ENCODE data around the gene SOD2.
"Not testable (repeated sequence)": the region's sequence is repeated elsewhere in the genome, so short reads cannot be mapped to it uniquely, and the experiment has no call there.

SOD2 gene

DNA sequence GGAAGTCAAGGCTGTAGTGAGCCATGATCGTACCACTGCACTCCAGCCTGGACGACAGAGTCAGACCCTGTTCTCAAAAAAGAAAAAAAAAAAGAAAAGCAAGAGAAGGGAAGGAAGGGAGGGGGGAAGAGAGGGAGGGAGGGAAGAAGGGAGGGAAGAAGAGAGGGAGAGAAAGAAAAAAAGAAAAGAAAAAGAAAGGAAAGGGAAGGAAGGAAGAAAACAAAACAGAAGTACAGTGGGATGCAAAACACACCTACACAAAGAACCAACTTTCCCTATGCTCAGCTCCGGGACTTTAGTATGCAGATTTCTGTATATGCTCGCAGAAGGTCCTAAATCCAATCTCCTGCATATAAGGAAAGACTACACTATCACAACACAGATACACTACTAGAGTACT lies 31.7 kb upstream of the SOD2 start:
- DNase-seq (ENCODE audit: low read depth): no peak
- TF ChIP-seq, protein P1, sequence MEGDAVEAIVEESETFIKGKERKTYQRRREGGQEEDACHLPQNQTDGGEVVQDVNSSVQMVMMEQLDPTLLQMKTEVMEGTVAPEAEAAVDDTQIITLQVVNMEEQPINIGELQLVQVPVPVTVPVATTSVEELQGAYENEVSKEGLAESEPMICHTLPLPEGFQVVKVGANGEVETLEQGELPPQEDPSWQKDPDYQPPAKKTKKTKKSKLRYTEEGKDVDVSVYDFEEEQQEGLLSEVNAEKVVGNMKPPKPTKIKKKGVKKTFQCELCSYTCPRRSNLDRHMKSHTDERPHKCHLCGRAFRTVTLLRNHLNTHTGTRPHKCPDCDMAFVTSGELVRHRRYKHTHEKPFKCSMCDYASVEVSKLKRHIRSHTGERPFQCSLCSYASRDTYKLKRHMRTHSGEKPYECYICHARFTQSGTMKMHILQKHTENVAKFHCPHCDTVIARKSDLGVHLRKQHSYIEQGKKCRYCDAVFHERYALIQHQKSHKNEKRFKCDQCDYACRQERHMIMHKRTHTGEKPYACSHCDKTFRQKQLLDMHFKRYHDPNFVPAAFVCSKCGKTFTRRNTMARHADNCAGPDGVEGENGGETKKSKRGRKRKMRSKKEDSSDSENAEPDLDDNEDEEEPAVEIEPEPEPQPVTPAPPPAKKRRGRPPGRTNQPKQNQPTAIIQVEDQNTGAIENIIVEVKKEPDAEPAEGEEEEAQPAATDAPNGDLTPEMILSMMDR (IDR thresholded peaks at IDR 0.05; ENCODE audit: low read depth, low read length, missing control alignments): no peak
- in situ Hi-C loops (cut with HindIII; ENCODE audit: low sequenced_read_pairs): no loop called here

DNA sequence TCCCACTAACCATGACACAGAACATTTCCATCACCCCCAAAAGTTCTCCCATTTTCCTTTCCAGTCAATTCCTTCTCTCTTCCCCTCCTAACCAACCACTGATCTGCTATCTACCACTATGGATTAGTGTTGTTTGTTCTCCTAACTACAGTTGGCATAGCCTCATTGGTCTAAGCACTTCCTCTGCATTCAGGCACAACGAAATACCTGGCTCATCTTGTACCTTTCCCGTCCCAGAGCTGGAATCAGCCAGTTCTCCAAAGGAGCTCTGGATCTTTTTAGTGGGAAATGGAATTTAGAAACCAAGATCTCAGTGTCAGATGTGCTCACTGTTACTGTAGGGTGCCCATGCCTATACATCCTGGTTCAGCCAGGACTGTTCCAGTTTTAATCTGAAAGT lies 30.2 kb upstream of the SOD2 start:
- TF ChIP-seq, protein P1 (IDR thresholded peaks at IDR 0.05; ENCODE audit: low read depth, low read length, missing control alignments): no peak
- in situ Hi-C loops (cut with HindIII; ENCODE audit: low sequenced_read_pairs): no loop called here
- DNase-seq (ENCODE audit: low read depth): no peak

More for the DNA sequence above, 31.7 kb upstream of the SOD2 start:
- H3K4me3 ChIP-seq (ENCODE audit: low read depth, low read length): no peak overlapping the region

DNA sequence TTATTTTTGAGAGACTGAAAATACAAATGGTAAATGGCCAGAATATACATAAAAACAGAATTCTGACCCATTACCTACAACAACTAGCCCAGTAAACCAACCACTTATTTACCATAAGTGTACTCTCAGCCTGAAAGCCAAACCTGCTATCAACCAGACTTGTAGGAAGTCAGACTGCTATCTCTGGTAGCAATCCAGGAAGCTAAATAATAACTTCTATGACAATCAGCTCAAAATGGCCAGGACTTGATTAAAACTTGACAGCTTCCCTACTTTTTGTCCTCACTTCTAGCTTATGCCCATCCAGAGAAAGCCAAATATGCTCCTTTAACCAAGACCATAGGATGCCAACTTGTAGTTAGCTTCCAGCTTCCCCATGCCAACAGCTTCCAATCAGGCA lies 29.6 kb upstream of the SOD2 start:
- no peak for DNase-seq (ENCODE audit: low read depth)
- no peak overlapping the region for H3K4me3 ChIP-seq (ENCODE audit: low read depth, low read length)
- in situ Hi-C loops (cut with HindIII; ENCODE audit: low sequenced_read_pairs): no loop called here
- TF ChIP-seq, protein P1 (IDR thresholded peaks at IDR 0.05; ENCODE audit: low read depth, low read length, missing control alignments): no peak

More for the DNA sequence above, 30.2 kb upstream of the SOD2 start:
- H3K4me3 ChIP-seq (ENCODE audit: low read depth, low read length): no peak overlapping the region

DNA sequence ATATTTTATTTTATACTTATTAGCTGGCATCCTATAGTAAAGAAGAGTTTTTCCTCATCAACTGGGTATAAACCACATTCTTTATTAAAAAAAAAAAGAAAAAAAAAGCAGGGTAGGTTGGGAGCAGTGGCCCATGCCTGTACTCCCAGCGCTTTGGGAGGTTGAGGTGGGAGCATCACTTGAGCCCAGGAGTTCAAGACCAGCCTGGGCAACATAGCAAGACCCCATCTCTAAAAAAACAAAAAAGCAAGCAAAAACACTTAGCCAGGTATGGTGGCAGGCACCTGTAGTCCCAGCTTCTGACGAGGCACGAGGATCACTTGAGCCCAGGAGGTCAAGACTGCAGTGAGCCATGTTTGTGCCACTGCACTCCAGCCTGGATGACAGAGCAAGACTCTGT lies 28.9 kb upstream of the SOD2 start:
- H3K4me3 ChIP-seq (ENCODE audit: low read depth, low read length); DNase-seq (ENCODE audit: low read depth); in situ Hi-C loops (cut with HindIII; ENCODE audit: low sequenced_read_pairs): not testable (repeated sequence)

DNA sequence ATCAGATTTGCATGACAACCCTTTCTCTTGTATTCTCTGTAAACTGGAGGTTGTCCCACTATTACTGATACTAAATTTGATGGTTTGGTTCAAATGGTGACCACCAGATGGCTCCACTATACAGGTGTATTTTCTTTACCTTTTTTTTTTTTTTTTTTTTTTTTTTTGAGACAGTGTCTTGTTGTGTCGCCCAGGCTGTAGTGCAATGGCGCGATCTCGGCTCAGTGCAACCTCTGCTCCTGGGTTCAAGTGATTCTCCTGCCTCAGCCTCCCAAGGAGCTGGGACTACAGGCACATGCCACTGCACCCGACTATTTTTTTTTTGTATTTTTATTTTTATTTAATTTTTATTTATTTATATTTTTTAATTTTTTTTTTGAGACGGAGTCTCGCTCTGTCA lies 27.7 kb upstream of the SOD2 start:
- in situ Hi-C loops (cut with HindIII; ENCODE audit: low sequenced_read_pairs): no loop called here
- TF ChIP-seq, protein P1 (IDR thresholded peaks at IDR 0.05; ENCODE audit: low read depth, low read length, missing control alignments): peak; percentile 34
- no peak overlapping the region for H3K4me3 ChIP-seq (ENCODE audit: low read depth, low read length)
- no peak for DNase-seq (ENCODE audit: low read depth)

DNA sequence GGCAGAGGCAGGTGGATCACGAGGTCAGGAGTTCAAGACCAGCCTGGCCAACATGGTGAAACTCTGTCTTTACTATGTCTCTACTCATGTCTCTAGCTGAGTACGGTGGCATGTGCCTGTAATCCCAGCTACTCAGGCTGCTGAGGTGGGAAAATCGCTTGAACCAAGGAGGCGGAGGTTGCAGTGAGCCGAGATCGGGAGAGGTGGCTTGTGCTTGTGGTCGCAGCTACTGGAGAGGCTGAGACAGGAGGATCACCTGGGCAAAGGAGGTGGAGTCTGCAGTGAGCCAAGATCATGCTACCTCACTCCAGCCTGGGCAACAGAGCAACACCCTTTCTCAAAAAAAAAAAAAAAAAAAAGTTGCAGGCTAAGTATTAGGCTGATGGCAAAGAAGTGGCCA lies 26.2 kb upstream of the SOD2 start:
- DNase-seq (ENCODE audit: low read depth): no peak
- H3K4me3 ChIP-seq (ENCODE audit: low read depth, low read length): no peak overlapping the region
- TF ChIP-seq, protein P1 (IDR thresholded peaks at IDR 0.05; ENCODE audit: low read depth, low read length, missing control alignments): no peak
- in situ Hi-C loops (cut with HindIII; ENCODE audit: low sequenced_read_pairs): no loop called here

DNA sequence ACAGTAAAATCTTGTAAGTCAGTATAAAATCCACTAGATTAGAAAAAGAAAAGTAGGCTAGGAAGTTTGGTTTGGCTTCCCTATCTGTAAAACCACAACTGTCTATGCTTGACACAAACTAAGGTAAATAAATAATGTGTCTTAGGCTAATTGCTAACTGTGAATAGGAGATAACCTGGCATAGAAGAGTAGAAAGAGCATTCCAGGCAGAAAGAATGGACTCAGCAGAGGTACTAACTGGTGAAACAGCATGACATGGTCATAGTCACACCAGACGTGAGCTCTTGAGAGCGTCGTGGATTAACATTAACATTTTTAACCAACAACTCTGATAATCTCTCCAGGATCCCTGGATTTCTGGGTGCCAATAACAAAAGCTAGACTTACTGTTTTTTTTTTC lies 25.6 kb upstream of the SOD2 start:
- no peak overlapping the region for H3K4me3 ChIP-seq (ENCODE audit: low read depth, low read length)
- DNase-seq (ENCODE audit: low read depth): no peak
- TF ChIP-seq, protein P1 (IDR thresholded peaks at IDR 0.05; ENCODE audit: low read depth, low read length, missing control alignments): no peak
- in situ Hi-C loops (cut with HindIII; ENCODE audit: low sequenced_read_pairs): no loop called here
